HEK293 (cell line): ENCODE data around the gene SHISA5.

Source experiments
- KLF16 ChIP-seq: fragments of 450-650 bp; formaldehyde crosslinking; IDR thresholded peaks from 2 replicates; pipeline ENCODE4 v1.5.1; 2017; ENCODE audit warnings: missing biosample characterization, missing genetic modification characterization
- ZBTB17 ChIP-seq: fragments of 450-650 bp; formaldehyde crosslinking; IDR thresholded peaks from 2 replicates; pipeline ENCODE4 v1.5.1; 2016; ENCODE audit warnings: missing biosample characterization, missing genetic modification characterization
- ZNF175 ChIP-seq: fragments of 450-650 bp; formaldehyde crosslinking; IDR thresholded peaks from 2 replicates; pipeline ENCODE4 v1.5.1; 2016; ENCODE audit warnings: missing biosample characterization, missing genetic modification characterization
- TF ChIP-seq, protein P1 (sequence below): fragments of 450-650 bp; formaldehyde crosslinking; IDR thresholded peaks from 2 replicates; pipeline ENCODE4 v1.5.1; 2016; ENCODE audit warnings: missing biosample characterization, missing genetic modification characterization, low read depth

DNA sequence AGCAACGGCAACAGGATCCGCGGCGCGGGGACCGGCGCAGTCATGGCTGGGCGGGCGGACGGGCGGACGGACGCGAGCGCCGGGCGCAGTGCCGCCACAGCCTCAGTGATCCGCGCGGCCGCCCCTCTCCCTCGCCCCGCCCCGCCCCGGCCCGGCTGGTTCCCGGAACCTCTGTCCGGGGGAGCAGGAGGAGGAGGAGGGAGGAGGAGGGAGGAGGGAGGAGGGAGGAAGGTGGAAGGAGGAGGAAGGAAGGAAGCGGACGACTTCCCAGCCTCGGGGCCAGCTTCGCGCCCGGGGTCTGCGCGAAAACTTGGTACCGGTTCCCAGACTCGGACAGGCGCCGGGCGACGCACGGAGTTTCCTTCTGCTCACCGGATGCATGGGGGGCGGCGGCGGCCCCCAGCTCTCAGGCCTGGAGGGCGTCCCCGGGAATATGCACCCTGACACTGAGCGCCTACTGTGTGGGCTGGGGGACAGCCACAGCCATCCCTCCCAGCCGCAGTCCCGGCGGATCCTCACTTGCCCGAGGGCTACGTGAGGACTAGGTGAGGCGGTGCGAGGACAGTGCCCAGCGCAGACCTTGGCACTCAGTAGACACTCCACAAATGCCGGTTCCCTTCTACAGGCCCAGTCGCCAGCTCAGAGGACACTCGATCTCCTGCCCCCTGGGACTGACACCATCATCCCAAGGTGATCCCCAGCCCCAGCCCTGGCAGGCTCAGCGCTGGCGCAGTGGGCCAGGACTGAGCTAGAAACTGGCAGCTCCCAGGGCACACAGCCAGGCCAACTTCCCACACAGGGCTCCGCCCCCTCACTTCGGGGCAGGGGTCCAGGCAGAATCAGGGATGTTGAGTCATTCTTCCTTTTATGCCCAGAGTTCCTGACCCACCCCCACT lies at the start of gene SHISA5:
- TF ChIP-seq, protein P1, sequence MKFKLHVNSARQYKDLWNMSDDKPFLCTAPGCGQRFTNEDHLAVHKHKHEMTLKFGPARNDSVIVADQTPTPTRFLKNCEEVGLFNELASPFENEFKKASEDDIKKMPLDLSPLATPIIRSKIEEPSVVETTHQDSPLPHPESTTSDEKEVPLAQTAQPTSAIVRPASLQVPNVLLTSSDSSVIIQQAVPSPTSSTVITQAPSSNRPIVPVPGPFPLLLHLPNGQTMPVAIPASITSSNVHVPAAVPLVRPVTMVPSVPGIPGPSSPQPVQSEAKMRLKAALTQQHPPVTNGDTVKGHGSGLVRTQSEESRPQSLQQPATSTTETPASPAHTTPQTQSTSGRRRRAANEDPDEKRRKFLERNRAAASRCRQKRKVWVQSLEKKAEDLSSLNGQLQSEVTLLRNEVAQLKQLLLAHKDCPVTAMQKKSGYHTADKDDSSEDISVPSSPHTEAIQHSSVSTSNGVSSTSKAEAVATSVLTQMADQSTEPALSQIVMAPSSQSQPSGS (tag by site-specific recombination), result no peak
- TF ChIP-seq ZNF175 (tag by site-specific recombination) (no peak), KLF16 (tag by site-specific recombination) (no peak), ZBTB17 (tag by site-specific recombination) (no peak)
